Rectal smooth muscle tissue (tissue), 1 donor: ENCODE results near the gene APOA4.

Experiments
- H3K27ac ChIP-seq: one replicate; pipeline ENCODE4 v1.7.0; 2013; ENCODE audit warnings: low read depth, low read length, inconsistent platforms
- H3K27me3 ChIP-seq: one replicate; pipeline ENCODE4 v1.7.0; 2013; ENCODE audit warnings: low read length; ENCODE audit not compliant: control insufficient read depth, insufficient read depth
- H3K36me3 ChIP-seq: one replicate; pipeline ENCODE4 v1.7.0; 2013; ENCODE audit warnings: low read length; ENCODE audit not compliant: control insufficient read depth, insufficient read depth
- H3K4me1 ChIP-seq: one replicate; pipeline ENCODE4 v1.7.0; 2013; ENCODE audit warnings: low read length; ENCODE audit not compliant: control insufficient read depth, insufficient read depth
- H3K4me3 ChIP-seq: one replicate; pipeline ENCODE4 v1.7.0; 2013; ENCODE audit warnings: low read length
- H3K9ac ChIP-seq: one replicate; pipeline ENCODE4 v1.7.0; 2013; ENCODE audit warnings: low read length

APOA4 gene

GRCh38 chr11:116833491-116833815, 10.3 kb upstream of the APOA4 start:
- H3K4me3 ChIP-seq: no peak overlapping the region
- no peak overlapping the region for H3K27ac ChIP-seq
- no peaks in the 10 kb centered on the region for H3K36me3 ChIP-seq
- no peaks in the 10 kb centered on the region for H3K27me3 ChIP-seq
- no peak overlapping the region for H3K9ac ChIP-seq
- peaks cover 3% of the 10 kb centered on the region for H3K4me1 ChIP-seq

- Histone ChIP-seq H3K9ac (no peak overlapping the region), H3K27ac (no peak overlapping the region), H3K4me1 (peaks cover 3% of the 10 kb centered on the region), H3K4me3 (no peak overlapping the region), H3K27me3 (no peaks in the 10 kb centered on the region), H3K36me3 (no peaks in the 10 kb centered on the region)
Measured at GRCh38 chr11:116832350-116833290, 9.5 kb upstream of the APOA4 start.

GRCh38 chr11:116831790-116832349, 8.8 kb upstream of the APOA4 start:
- Histone ChIP-seq H3K4me1 (peaks cover 3% of the 10 kb centered on the region), H3K36me3 (no peaks in the 10 kb centered on the region), H3K27me3 (no peaks in the 10 kb centered on the region), H3K27ac (no peak overlapping the region), H3K4me3 (no peak overlapping the region), H3K9ac (no peak overlapping the region)

- no peak overlapping the region for H3K27ac ChIP-seq
- H3K9ac ChIP-seq: no peak overlapping the region
- no peaks in the 10 kb centered on the region for H3K36me3 ChIP-seq
- no peak overlapping the region for H3K4me3 ChIP-seq
- H3K4me1 ChIP-seq: peaks cover 2% of the 10 kb centered on the region
- no peaks in the 10 kb centered on the region for H3K27me3 ChIP-seq
Measured at GRCh38 chr11:116830184-116830912, 7.2 kb upstream of the APOA4 start.

GRCh38 chr11:116829525-116830183, 6.5 kb upstream of the APOA4 start, which contains the start of gene APOC3:
Gene APOC3 (plus strand): TSS chr11:116829907. CDS start chr11:116830583, 676 bp downstream.
- no peak within 1 kb of the TSS for H3K9ac ChIP-seq
- no peaks in the 10 kb centered on the region for H3K4me1 ChIP-seq
- H3K27me3 ChIP-seq: no peaks in the 10 kb centered on the region
- H3K36me3 ChIP-seq: no peaks in the 10 kb centered on the region
- no peak within 1 kb of the TSS for H3K4me3 ChIP-seq
- H3K27ac ChIP-seq: no peak within 1 kb of the TSS

- Histone ChIP-seq H3K4me3 (no peak overlapping the region), H3K27me3 (no peaks in the 10 kb centered on the region), H3K27ac (no peak overlapping the region), H3K4me1 (no peaks in the 10 kb centered on the region), H3K36me3 (no peaks in the 10 kb centered on the region), H3K9ac (no peak overlapping the region)
Measured at GRCh38 chr11:116828632-116829524, 5.8 kb upstream of the APOA4 start.

- Histone ChIP-seq H3K27me3 (no peaks in the 10 kb centered on the region), H3K4me1 (no peaks in the 10 kb centered on the region), H3K27ac (no peak overlapping the region), H3K36me3 (no peaks in the 10 kb centered on the region), H3K9ac (no peak overlapping the region), H3K4me3 (no peak overlapping the region)
Measured at GRCh38 chr11:116827461-116827860, 4.4 kb upstream of the APOA4 start.

GRCh38 chr11:116826751-116827431, 3.8 kb upstream of the APOA4 start:
- Histone ChIP-seq H3K27ac (no peak overlapping the region), H3K4me1 (no peaks in the 10 kb centered on the region), H3K9ac (no peak overlapping the region), H3K36me3 (no peaks in the 10 kb centered on the region), H3K4me3 (no peak overlapping the region), H3K27me3 (no peaks in the 10 kb centered on the region)

- H3K4me3 ChIP-seq: no peak overlapping the region
- no peak overlapping the region for H3K9ac ChIP-seq
- H3K36me3 ChIP-seq: no peaks in the 10 kb centered on the region
- no peaks in the 10 kb centered on the region for H3K27me3 ChIP-seq
- no peaks in the 10 kb centered on the region for H3K4me1 ChIP-seq
- H3K27ac ChIP-seq: no peak overlapping the region
Measured at GRCh38 chr11:116825854-116826750, 3.0 kb upstream of the APOA4 start.

- Histone ChIP-seq H3K4me3 (no peak overlapping the region), H3K36me3 (no peaks in the 10 kb centered on the region), H3K4me1 (no peaks in the 10 kb centered on the region), H3K27me3 (no peaks in the 10 kb centered on the region), H3K9ac (no peak overlapping the region), H3K27ac (no peak overlapping the region)
Measured at GRCh38 chr11:116825434-116825833, 2.3 kb upstream of the APOA4 start.
